Measurements from ENCODE around the gene LGALS4. TPM values are rescaled to one million over a fixed set of nuclear protein-coding genes. Genes with fewer than 3 reads are reported as not detected.

LGALS4 gene
- total RNA-seq, 6 experiments from 2014 or later = 21.0 to 376 (median 186) TPM

- 57% methylated on average over 6 of the region's 7 CpGs for WGBS (ENCODE audit: insufficient coverage, low coverage, low lambda C conversion rate, missing lambda C conversion rate)
Measured at GRCh38 chr19:38781058-38781457, 31.7 kb downstream of the LGALS4 start.

GRCh38 chr19:38780443-38780842, 32.3 kb downstream of the LGALS4 start:
- intact Hi-C loops (cut with DNase I) = no loop called here
- DNase-seq (peak in 1 of 3 donors; percentile 5), ATAC-seq (no peak)
- Histone ChIP-seq H3K27ac (no peak overlapping the region), H3K4me3 (no peak overlapping the region), H3K36me3 (no peaks in the 10 kb centered on the region), H3K9me3 (no peaks in the 10 kb centered on the region), H3K27me3 (no peaks in the 10 kb centered on the region), H3K4me1 (peaks cover 0 to 6% (median 0%) of the 10 kb centered on the region in 4 donors)
- 81% methylated on average over 6 of the region's 7 CpGs for WGBS (ENCODE audit: insufficient coverage, low coverage, low lambda C conversion rate, missing lambda C conversion rate)
- TF ChIP-seq POLR2A (IDR thresholded peaks at IDR 0.05) (no peak), CTCF (IDR thresholded peaks at IDR 0.05) (no peak)

More at GRCh38 chr19:38781058-38781457, 31.7 kb downstream of the LGALS4 start:
- H3K4me3 ChIP-seq = no peak overlapping the region
- peaks cover 0 to 6% (median 0%) of the 10 kb centered on the region in 4 donors for H3K4me1 ChIP-seq
- no peaks in the 10 kb centered on the region for H3K36me3 ChIP-seq
- no peaks in the 10 kb centered on the region for H3K9me3 ChIP-seq
- ATAC-seq (no peak), DNase-seq (no peak)
- H3K27me3 ChIP-seq = no peaks in the 10 kb centered on the region
- no peak overlapping the region for H3K27ac ChIP-seq
- intact Hi-C loops (cut with DNase I) = no loop called here
- no peak for TF ChIP-seq POLR2A (IDR thresholded peaks at IDR 0.05)
- TF ChIP-seq CTCF (IDR thresholded peaks at IDR 0.05) = no peak

- Histone ChIP-seq H3K27ac (no peak overlapping the region), H3K4me1 (no peaks in the 10 kb centered on the region), H3K4me3 (no peak overlapping the region), H3K36me3 (no peaks in the 10 kb centered on the region), H3K9me3 (no peaks in the 10 kb centered on the region), H3K27me3 (no peaks in the 10 kb centered on the region)
- 54% methylated on average over 7 of the region's 7 CpGs for WGBS (ENCODE audit: insufficient coverage, low coverage, low lambda C conversion rate, missing lambda C conversion rate)
- no peak for TF ChIP-seq POLR2A (IDR thresholded peaks at IDR 0.05)
- no peak for TF ChIP-seq CTCF (IDR thresholded peaks at IDR 0.05)
- ATAC-seq (peak in 1 of 4 donors; percentile 27), DNase-seq (peak in 1 of 3 donors; percentile 52)
- intact Hi-C loops (cut with DNase I) = no loop called here
Measured at GRCh38 chr19:38778733-38779132, 34.0 kb downstream of the LGALS4 start.

- H3K27me3 ChIP-seq = no peaks in the 10 kb centered on the region
- ATAC-seq = no peak
- intact Hi-C loops (cut with DNase I) = no loop called here
- TF ChIP-seq POLR2A (IDR thresholded peaks at IDR 0.05) = no peak
- no peak for TF ChIP-seq CTCF (IDR thresholded peaks at IDR 0.05)
- DNase-seq = no peak
- WGBS (ENCODE audit: insufficient coverage, low coverage, low lambda C conversion rate, missing lambda C conversion rate) = 90% methylated on average over 6 of the region's 13 CpGs
- H3K4me1 ChIP-seq = no peaks in the 10 kb centered on the region
- H3K36me3 ChIP-seq = no peaks in the 10 kb centered on the region
- H3K27ac ChIP-seq = no peak overlapping the region
- no peaks in the 10 kb centered on the region for H3K9me3 ChIP-seq
- no peak overlapping the region for H3K4me3 ChIP-seq
Measured at GRCh38 chr19:38774181-38774950, 38.4 kb downstream of the LGALS4 start.

Measured in right lobe of liver (tissue), 6 donors.